GM18868 (cell line): ENCODE data around the gene TRPM3.
"Not testable (repeated sequence)": the region's sequence is repeated elsewhere in the genome, so short reads cannot be mapped to it uniquely, and the experiment has no call there.

ENCODE experiments used
- ATAC-seq: cut with Tn5 transposase; IDR thresholded peaks from one replicate; pipeline ENCODE4 v1.9.1; 2021; ENCODE audit warnings: mild to moderate bottlenecking, moderate library complexity; ENCODE audit not compliant: unreplicated experiment

The TRPM3 gene

DNA sequence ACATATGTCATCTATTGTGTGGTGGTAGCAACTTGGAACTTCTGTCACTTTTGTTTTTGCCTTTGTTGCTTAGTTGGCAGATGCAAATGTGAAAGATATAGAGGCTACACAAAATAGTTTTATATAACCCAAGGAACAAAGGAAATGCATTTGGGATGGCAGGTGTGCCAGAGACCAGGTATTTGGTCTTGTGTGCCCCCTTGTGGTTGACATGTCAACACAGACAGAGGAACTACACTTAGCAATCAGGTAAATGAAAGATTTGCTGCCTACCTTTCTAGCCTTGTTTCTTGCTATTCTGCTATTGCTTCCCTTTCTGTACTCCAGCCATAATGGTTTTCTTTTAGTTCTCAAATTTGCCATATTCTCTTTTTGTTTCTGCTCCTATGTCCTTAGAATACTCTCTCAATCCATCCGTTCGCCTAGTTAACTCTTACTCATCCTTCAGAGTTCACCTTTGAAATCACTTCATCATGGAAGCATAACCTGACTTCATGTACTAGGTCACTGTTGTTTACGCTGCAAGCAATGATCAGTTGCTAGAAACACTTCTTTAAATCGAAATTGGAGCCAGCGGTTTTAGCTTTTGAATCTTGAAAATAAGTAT, 119.5 kb downstream of the TRPM3 start:
- ATAC-seq, result peak; percentile 75

DNA sequence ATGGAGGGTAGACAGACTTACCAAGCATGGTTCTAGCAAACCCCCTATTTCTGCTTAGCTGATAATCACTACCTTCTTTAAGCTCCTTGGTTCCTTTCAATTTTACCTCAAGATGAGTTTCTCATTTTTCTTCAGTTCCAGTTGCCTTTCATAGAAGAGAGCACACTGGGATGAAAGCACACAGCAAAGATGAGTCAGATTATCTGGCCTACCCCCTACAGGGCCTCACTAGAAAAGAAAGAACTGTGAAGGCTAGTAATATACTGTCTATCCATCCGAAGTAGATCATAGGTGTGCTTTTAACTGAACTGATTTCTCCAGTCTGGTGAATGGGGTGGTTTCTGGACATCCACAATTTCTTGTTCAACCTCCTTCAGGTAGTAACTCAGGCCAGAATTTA, 122.5 kb downstream of the TRPM3 start:
- no peak for ATAC-seq

DNA sequence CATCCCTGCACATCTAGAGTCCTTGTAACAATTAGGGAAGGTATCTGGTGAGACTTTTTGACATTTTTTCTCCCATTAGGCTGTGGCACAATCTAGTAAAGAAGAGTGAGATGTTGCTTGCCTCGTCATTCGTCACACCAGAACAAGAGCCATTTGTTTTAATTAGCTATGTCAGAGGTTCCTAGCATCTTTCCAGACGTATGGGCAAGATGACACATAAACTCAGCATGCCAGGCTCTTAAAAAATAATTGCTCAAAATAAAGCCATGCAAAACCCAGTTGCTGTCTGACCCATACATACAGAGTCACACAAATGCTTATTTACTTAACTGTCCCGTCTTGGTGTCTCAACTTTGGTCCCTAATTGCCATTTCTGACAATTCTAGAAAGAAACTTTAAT, 125.9 kb downstream of the TRPM3 start:
- no peak for ATAC-seq

DNA sequence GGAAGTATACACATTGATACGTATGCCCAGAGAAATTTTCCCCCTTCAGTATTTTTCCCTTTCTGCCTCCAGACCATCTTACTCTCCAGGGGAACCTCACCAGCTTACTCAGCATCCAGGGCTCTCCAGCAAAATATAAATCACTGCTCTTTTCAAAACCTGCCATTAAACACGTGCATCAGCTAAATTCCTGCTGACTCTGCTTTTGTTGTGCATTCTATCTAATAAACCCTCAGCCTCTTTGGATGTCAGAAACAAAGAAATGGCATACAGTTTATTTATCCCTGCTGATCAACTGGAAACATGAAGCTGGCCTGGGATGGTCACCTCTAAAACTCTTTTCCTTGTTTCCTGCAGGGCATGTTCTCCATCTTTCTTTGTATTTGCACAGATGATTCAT, 126.8 kb downstream of the TRPM3 start:
- no peak for ATAC-seq

DNA sequence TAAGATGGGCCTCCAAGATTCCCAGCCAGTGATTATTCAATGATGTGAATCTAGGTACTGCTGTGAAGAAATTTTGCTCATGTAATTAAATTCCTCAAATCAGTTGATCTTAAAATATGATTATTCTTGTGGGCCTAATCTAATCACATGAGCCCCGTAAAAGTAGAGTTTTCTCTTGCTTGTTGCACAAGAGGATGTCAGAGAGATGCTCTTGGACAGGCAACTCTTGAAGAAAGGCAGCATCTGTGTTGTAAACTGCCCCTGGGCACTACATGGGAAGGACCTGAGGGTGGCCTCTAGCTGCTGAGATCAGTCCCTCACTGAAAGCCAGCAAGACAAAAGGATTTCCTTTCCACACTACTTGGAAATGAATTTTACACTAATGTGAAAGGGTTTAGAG, 132.9 kb downstream of the TRPM3 start:
- no peak for ATAC-seq

DNA sequence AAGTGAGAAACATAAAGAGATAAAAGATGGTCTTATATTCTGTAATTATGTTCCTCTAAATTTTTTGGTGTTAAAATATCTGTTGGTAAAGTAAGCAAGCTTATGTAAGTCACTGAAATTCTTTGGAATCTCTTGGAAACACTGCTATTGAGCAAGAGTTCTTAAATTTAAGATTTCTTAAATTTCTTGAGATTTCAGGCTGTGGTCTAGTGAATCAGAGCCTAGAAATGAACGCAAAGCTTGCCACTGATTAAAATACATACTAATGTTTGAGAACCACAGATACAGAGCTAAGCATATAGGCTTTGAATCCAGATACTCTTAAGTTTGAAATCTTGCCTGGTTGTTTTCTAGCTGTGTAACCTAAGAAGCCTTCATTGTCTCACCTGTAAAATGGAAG, 133.4 kb downstream of the TRPM3 start:
- ATAC-seq, result no peak

DNA sequence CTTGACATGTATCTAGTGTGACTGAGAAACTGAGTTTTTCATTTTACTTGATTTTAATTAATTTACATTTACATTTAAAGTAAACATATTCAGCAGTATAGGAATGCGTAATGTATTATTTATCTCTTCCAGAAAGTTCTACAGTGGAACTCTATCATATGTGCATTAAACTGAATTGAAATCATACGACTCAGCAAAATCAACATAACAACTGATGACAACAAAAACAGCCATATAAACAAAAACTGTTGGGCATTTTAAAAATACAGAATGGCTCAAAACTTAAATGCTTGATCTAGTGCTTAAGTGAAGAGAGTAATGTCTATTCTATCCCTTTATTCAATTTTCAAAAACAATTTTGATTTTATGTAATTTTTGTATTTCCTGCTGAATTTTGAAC, 134.4 kb downstream of the TRPM3 start:
- no peak for ATAC-seq

DNA sequence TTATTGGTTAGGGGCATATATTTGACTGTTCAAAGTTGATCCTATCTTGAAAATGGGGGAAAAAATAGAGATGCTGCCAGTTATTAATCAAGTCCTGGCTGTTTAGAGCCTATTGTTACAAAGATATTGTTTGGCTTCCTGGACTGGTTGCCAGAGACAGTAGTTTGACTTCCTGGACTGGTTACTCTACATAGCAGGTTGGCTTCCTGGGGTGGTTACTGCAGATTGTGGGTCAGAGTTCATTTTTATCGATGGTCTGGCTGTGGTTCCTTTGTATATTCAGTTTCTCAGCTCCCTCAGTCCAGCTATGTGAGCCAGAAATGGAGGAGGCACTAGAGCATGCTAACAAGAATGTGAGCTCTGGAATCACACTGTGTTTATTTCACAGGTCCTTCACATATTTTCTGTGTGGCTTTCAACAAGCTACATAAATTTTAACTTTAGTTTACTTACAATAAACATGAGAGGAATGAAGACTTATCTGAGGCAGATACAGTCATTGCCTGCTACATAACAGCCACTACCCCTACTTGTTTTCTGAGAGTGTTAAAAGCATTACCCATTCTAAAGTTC, 137.6 kb downstream of the TRPM3 start:
- no peak for ATAC-seq

DNA sequence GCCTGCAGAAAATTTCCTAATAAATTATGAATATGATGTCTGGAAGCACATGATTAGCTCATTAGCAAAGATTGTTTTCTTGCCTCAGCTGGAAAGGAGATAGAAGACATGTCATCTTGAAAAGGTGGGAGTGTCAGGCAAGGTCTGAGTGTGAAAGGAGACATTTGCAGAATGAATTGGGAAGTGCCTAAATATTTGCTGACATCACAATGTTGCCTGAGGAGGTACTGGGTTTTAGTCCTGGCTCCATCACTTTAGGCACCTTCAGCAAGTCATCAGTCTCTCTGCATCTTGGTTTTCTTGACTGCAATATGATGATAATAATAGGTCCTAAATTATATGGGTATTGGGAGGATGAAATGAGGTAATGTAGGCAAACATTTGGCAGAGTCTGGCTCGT, 140.1 kb downstream of the TRPM3 start:
- no peak for ATAC-seq

DNA sequence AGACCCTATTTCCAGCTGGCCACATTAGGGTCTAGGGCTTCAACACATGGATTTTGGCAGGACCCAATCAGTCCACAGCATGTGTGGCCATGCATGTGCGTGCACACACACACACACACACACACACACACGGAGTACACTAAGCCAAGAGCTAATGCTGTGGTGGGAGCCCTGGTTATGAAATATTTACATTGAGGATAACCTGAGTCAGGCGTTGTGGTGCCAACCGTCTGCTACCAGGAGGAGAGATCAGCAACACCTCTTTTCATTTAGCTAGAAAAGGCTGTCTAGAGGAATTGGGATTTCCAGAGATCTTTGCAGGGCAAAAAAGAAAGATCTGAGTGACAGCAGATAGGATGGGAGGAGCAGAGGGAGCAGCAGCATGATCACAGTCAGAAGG, 141.5 kb downstream of the TRPM3 start:
- no peak for ATAC-seq

DNA sequence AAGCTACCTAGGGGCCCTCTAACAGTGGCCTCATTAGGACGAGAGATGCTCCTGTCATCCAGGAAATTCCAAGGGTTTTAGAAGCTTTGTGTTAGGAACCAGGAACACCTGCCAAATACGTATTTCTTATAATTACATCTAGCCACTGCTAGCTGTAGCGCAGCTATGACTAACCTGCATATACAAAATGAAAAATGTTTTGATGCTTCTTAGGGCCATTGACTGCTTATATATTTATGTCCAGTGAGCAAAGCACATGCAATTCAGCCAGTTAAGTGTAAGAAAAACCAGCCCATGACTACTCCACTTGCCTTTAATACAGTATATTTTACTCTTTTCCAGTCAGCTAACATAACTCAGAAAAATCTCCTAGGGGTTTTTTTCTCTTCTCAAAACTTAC, 143.3 kb downstream of the TRPM3 start:
- no peak for ATAC-seq

DNA sequence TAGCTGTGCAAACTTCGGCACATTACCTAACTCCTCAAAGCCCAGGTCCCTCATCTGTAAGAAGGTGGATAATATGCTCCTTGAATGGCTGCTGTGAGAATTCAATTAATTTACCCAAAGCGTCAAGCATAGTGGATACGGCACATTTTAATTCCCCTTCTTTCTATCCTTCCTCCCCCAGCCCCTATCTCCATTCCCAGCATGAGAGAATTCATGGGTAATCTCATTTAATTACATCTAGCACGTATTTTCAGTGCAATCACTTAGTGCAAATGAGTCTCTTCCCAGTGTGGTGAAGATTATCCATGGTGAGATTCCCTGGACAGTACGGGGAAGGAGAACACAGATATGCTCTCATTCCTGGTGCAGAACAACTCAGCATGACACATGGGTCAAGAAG, 145.6 kb downstream of the TRPM3 start:
- no peak for ATAC-seq

DNA sequence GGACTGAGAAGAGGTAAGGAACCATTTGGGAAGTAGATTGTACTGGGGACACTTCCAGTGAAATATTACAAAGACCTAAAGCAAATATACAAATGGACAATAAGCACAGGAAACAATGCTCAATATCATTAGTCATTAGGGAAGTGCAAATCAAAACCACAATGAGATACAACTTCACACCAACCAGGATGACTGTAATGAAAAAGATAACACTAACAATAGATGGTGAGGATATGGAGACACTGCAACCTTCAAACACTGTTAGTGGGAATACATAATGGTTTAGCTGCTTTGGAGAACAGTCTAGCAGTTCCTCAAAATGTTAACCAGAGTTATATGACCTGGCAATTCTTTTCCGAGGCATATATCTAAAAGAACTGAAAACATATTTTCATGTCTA, 149.7 kb downstream of the TRPM3 start:
- no peak for ATAC-seq

DNA sequence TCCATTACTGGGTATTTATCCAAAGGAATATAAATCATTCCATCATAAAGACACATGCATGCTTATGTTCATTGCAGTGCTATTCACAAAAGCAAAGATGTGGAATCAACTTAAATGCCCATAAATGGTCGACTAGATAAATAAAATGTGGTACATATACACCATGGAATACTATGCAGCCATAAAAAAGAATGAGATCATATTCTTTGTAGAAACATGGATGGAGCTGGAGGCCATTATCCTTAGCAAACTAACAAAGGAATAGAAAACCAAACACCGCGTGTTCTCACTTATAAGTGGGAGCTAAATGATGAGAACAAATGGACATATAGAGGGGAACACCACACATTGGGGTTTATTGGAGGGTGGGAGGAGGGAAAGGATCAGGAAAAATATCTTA, 155.0 kb downstream of the TRPM3 start:
- ATAC-seq, result not testable (repeated sequence)

DNA sequence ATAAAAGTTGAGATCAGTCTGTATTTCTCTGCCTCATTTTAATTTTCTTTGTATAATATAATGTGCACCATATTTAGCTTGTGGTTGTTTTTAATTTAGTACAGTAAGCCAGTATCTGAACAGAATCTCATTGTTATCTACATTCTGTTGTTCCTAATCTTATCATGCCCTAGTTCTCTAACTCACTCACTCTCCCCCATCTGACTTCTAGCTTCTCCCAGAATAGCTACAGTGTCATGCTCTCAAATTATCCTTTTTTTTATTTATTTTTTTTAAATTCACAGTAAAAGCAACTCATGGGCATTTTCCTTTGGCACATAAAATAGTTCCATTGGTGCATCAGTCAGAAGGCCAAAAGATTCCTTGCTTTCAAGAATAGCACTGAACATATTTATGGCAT, 156.6 kb downstream of the TRPM3 start:
- no peak for ATAC-seq

DNA sequence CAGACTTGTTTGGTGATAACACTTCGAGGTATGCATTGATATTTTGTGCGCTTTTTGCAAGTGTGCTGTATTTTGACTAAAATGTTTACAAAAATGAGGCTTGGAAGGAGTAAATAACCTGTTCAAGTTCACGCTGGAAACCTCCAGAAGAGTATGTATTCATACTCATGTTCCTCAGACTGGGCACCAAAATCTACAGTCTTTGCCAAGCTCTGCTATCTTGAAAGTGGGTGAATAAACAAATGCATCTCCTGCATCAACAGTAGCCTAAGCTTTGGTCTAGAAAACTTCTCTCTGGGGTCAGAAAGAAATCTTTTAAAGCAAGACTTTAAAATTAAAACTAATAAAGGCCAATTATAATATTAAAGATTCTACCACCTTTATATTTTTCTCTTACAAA, 157.9 kb downstream of the TRPM3 start:
- ATAC-seq, result no peak

DNA sequence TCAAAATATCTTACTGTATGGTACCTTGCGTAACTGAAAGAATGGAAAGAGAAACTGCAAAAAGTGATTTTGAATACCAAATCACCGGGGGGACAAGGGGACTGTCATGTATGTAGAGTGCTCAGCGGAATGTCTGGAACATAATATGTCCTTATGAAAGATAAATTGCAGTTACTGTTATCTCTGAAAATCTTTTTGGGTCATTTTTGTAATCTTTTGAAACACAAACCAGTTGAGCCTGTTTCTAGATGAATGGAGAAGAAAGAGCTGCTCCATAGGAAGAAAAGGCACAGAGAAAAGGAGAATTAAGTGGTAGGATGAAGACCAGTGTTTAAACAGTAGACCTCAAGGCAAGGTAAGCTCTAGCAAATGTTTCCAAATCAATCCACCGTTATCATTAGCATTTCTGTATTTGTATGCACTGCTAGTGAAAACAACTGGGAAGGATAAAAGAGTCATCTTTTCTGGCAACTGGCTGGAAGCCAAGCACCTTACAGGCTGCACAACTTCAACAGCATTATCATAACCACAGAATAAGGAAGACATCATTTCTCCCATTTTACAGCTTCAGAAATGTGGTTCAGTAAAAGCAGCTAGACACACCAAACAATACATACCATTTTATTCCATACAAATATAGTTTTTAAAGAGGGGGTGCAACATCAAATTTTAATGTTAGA, 158.5 kb downstream of the TRPM3 start:
- no peak for ATAC-seq

DNA sequence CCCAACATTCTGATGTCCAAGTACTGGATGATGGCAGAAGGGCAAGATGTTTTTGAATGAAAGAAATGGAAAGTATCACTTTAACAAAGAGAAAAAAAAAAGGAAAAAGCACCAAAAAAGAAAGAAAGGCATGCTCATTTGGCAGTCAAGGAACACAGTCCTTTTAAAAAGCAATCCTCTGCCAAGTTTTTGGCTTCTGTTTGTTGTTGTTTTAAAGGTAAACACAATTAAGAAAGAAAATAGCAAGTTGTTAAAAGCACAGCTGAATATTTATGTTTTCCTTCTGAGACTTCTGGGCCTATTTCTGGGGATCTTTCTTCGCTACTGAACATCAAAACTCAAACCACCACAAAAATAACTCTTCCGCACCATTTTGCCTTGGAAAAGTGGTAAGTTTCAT, 162.1 kb downstream of the TRPM3 start:
- ATAC-seq, result no peak

DNA sequence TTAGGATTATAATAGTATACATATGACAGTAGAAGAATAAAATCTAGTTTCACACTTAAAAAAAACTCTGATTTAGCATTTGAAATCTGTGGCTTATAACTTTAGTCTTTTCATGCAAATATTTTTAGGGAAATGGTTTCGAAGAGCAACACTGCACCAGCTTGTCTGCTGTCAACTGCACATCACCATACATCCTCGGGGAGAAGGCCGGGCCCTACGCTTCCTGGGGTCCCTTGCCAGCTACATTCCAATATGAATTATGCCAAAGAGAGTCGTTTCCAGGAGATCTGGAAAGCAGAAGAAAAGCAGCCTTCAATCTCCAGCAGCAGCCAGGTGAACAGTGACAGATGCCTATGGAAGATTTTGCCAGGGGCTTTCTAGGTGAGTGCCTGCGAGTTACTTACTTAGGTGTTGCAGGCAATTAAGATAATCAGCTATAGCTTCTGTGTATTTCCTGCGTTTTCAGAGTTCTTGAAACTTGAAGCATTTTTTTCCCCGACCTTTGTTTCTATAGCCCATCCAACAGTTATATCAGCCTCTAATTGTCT, 166.8 kb downstream of the TRPM3 start:
- ATAC-seq, result no peak

DNA sequence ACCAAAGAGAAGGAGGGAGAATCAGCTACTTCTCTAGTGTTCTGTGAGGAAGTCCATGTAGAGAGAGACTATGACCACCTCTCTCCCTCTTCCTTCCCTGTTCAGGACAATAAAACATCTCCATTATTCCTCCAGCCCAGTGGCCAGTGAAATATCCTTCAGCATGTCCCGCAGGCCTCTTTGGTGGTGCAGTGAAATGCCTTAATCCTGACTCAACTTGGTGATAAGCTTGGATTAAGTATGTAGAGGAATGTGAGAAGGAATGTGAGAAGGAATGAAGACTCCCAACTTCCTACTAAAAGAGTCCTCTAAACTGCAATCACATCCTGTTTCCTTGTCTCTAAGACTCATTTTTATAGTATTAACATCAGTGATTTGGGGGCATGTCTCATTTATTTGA, 167.3 kb downstream of the TRPM3 start:
- ATAC-seq, result no peak

DNA sequence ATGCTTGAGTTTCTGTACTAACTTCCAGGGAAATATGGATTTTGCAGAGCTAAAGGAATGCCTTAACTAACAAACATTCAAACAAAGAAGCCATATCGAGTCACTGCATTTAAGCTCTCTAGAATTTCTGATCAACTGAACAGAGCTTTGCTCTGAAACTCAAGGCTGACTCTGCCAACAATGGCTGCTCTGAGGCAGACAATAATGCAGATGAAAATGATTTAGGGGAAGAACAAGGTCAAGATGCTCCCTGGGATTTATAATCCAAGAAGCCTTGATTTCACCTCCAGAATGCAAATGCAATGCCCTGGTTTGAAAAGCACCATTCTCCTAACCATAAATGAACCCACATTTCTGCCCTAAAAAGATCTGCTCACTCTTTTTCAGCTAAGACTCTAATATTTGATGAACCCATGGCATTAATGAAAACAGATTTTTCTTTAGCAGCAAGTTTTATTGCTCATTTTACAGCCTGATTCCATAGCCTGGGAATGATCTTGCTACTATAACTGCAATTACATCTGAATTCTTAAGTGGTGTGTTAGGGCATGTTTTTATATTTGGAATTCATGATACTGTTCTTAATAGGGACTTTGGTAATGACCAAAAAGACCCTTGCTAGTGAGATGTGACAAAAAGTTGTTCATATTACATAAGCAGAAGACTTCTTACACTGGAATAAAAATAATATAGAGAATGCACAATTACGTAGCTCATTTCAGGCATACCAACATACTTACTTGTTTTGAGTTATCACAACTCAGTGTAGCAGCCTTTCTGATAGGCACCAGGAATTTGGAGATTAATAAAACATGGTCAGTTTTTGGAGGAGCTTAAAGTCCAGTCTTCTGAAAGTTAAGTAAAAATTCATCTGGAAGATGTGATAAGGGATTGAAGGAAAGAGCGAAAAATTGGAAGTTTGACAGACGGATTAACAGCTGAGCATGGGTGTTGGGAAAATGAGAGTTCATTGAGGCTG, 169.4 kb downstream of the TRPM3 start:
- ATAC-seq, result no peak
